Islet precursor cell (in vitro differentiated cells): ENCODE results near the gene CCDC170.
"Not testable (repeated sequence)": the region's sequence is repeated elsewhere in the genome, so short reads cannot be mapped to it uniquely, and the experiment has no call there.

Experiments
- DNase-seq: peaks from one replicate; pipeline ENCODE4 v3.0.0-alpha.2; 2018

The CCDC170 gene

DNA sequence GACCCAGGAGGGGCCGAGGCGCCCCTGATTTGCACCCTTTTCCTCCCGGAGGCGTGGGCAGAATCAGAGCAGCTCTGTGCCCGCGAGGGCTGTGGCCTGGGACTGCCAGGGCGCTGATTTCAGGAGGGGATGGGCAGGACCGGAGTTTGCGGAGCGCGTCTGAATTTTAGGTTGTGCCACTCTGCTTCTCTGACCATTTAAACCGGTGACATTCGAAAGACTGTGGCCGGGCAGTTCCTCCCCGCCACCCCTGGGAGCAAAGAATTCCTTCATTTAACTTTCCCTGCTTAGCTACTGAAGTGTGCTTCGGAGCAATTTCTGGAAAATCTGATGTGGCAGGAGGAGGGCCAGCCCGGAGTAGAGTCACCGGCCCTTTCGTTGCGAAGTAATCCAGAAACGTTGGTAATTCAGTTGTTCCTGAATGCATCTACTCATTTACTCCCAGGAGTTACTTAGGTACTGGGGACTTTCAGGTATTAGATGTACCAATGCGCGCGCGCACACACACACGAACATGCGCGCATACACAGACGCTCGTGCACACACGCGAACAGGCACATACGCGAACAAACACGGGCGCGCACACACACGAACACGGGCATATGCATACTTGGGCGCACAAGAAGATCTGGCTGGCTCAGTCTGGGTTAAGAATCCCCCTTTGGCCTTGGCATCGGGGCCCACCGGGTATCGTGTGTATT lies 568 bp downstream of the CCDC170 start:
- DNase-seq, result peak; percentile 55

DNA sequence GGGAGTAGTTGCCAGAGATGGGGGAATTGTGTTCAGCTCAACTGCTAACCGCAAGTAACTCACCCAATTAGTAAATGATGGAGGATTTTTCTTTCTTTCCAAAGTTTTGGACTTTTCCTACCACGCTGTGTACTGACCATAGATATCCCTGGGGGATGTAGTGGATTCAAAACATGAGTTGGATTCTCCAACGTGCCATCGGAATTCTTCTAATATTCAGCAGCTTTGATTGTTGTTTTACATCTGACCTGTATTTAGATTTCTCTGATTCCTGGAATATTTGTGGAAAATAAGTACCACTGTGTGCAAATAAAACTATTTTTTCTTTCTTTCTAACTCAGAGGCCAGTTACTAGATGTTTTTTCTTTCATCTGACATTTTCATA lies 1.1 kb downstream of the CCDC170 start:
- DNase-seq, result no peak

DNA sequence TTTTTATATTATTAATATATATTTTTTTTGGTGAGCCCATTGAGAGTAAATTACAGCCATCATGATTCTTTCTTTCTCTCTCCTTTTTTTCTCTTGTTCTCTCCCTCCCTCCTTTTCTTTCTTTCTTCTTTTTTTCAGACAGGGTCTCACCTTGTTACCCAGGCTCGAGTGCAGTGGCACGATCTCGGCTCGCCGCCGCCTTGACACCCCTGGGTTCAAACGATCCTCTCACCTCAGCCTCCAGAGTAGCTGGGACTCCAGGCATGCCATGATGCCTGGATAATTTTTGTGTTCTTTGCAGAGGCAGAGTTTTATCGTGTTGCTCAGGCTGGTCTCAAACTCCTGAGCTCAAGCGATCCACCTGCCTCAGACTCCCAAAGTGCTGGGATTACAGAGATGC lies 1.6 kb downstream of the CCDC170 start:
- no peak for DNase-seq

DNA sequence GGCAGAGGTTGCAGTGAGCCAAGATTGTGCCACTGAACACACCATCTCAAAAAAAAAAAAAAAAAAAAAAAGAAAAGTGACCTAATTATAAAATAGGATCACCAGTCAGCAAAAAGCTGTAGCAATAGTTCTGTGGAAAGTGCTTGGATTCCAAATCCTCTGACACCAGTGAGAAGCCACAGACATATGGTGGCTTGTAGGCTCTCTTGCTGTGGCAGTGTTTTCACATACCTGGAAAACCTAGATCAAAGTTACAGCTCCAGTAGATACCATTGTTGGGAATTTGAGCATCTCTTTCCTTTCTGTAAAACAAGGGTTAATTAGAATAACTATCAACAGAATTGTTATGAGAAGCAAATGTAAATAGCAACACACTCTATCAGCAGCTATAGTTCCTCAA lies 4.1 kb downstream of the CCDC170 start:
- DNase-seq, result no peak

DNA sequence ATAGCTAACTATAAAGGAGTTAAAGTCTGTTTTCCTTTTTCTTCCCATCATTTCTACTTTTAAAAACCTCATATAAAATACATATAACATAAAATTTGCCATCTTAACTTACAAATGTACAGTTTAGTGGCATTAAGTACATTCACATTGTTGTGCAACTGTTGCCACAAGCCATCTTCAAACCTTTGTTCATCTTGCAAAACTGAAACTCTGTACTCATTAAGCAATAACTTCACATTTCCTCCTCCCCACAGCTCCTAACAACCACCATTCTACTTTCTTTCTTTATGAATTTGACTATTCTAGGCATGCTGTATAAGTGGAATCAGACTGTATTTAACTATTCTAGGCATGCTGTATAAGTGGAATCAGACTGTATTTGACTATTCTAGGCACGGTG lies 4.5 kb downstream of the CCDC170 start:
- DNase-seq, result no peak

DNA sequence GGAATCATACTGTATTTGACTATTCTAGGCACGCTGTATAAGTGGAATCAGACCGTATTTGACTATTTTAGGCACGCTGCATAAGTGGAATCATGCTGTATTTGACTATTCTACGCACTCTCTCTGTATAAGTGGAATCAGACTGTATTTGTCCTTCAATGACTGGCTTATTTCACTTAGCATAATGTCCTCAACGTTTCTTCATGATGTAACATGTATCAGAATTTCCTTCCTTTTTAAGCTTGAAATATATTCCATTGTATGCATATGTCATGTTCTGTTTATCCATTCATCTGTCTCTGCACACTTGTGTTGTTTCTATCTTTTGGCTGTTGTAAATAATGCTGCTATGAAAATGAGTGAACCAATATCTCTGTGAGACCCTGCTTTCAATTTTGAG lies 5.7 kb downstream of the CCDC170 start:
- no peak for DNase-seq

DNA sequence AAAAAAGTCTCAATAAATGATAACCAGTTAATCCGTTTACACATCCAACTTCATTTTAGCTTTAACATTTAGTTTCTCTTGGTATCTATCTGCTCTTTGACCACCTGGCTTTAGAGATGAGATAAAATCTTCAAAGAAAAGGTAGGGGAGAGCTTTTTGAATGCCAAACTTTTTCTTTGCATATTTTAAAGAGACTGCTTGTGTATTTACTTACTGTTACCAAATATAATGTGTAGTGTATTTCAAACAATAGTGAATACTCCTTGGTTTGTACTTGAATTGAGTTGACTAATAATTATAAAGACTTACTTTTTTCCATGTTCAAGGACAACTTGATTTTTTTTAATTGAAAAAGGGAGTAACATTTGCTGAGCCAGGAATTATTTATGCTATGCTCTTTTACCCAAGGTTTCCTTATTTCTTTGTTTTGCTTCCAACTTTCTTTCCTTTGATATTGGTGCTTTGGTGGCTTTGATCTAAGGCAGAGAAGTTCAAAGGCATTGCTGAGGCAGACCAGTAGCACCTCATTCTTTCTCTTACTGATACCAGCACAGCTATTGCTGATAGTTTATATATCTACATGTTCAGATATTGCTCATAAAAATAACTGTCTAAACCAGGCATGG lies 7.8 kb downstream of the CCDC170 start:
- DNase-seq, result no peak

DNA sequence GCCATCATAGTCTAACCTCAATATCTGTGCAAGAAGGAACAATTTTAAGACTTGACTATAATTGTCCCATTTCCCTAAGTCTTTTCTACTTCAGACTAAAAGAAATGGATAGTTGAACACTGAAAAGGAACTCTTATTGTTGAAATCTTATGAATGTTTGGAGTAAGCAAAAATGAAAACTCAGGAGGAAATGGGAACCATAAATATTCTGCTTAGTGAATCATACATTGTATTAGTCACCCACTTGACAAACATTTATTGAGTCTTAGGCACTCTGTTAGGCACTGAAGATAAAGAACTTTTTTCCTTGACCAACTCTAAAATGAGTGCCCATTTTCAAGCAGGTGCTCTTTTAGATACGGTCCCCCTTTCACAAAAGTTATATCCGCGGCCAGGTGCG lies 8.7 kb downstream of the CCDC170 start:
- DNase-seq, result no peak

DNA sequence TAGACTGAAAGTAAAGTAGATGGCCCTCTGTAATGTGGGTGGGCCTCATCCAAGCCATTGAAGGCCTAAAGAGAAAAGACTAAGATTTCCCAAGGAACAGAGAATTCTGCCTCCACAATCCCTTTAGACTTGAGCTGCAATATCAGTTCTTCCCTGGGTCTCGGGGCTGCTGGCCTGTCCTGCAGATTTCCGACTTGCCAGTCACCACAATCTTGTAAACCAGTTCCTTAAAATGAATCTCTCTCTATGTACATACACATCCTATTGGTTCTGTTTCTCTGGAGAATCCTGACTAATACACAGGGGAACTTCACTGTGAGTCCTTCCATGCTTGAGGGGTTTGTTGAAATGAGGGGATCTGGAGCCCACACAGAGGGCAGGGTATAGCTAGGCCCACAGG lies 12.9 kb downstream of the CCDC170 start:
- DNase-seq, result no peak

DNA sequence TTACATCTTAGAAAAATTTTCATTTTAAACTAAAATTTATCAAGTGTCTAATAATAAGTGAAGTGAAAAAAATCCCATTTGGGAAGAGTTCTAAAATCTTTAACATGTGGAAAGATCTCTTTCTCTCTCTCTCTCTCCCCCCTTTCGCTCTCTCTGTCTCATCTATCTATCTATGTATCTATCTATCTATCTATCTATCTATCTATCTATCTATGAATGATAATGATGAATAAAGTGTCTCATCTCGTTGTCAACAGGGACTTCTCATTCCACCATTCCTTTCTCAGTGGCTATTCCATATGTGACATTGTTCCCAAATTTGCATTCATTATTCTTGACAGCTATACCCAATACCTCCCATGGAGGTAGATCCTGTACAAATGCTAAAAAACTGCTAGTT lies 15.2 kb downstream of the CCDC170 start:
- no peak for DNase-seq

DNA sequence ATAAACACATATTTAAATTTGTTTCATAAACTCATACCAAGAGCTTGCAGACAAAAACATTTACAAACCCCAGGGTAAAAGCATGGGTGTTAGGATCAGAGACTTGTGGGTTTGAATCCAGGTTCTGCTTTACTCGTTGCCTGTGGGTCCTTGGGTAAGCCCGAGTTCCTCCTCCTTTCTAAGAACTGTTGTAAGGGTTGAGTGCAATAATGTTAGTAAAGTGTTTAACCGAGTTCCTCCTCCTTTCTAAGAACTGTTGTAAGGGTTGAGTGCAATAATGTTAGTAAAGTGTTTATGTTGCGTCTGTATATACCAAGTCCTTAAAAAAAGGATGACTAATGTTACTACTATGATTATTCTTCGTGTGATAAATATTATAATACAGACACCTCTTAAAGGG lies 18.7 kb downstream of the CCDC170 start:
- DNase-seq, result no peak

DNA sequence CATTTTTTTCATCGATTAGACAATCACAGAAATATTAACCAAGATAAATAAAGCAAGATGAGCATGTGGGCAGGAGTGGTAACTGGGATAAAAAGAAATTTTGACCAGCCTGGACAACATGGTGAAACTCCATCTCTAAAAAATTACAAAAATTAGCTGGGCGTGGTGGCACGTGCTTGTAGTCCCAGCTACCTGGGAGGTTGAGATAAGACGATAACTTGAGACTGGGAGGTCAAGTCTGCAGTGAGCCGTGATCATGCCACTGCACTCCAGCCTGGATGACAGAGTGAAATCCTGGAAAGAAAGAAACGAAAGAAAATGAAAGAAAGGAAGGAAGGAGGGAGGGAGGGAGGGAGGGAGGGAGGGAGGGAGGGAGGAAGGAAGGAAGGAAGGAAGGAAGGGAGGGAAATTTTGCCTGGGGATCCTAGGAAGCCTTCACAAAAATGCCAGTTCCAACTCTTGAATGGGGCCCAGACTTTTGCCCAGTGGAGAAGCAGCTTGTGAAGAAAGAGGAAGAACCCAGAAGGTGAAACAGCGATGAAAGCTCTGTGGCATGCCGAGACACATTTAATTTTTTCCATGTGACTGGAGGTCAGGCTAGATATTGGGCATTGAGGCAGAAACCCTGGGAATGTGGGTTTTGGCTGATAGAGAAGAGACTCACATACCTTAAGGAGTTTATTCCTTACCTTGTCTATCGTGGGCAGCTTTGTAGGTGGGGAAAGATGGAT lies 20.3 kb downstream of the CCDC170 start:
- DNase-seq, result no peak

DNA sequence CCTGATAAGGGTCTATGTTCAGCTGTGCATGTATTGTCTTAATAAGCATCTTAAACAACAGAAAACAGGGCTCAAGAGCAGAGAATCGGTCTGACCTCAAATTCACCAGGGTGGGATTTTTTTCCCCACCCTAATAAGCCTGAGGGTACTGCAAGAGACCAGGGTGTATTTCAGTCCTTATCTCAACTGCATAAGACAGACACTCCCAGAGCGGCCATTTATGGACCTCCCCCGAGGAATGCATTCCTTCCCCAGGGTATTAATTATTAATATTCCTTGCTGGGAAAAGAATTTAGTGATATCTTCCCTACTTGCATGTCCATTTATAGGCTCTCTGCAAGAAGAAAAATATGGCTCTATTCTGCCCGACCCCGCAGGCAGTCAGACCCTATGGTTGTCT lies 25.2 kb downstream of the CCDC170 start:
- DNase-seq, result not testable (repeated sequence)

DNA sequence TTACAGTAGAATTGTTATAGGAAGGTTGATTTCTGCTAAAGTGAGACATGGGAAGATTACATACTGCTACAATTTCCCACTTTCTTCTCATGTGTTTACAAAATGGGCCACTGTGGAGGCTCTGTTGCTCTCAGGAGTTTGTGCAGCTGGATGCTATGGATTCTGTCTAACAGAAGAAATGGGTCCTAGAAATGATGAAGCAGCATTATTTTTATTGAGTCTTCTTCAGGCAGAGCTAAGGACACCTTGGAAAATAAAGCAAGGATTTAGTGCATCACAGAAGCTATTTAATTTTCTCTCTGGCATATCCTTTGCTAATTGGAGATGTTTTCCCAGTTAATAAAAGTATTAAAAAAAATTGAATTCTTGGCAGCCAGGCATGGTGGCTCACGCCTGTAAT lies 29.2 kb downstream of the CCDC170 start:
- no peak for DNase-seq

DNA sequence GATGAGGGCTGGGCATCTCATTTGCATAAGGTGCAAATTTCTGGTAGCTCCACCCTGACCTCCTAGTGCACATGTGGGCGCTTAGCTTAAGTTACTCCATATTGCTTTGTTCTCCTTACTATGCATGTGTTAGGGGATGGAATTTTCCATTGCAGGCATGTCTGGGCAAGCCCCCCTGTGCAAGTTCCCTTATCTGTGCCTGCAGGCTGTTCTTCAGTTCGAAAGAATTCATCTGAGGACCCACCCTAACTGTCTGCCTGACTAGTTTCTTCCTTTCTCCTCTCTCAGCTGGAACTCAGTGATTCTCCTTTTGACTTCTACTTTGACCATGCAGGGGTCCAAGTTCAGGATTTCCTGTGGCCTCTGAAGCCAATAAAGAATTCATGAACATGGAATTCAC lies 30.2 kb downstream of the CCDC170 start:
- no peak for DNase-seq

DNA sequence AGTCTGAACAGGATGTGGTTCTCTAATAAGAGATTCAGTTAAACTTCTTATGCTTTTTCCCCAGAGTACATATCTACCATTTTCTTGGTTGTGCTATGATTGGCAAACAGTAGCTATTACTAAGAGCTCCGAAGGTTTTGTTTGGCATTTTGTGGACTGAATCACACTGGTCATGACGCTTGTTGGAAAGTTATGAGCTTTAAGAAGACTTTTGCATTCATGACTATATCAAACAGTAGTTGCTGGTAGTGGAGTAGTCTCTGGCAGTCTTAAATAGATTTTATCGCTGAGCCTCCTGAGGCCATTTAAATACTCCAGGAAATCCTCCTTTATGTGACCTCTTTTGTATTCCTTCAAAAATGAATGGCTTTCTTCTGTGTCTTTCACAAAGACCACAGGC lies 40.8 kb downstream of the CCDC170 start:
- no peak for DNase-seq

DNA sequence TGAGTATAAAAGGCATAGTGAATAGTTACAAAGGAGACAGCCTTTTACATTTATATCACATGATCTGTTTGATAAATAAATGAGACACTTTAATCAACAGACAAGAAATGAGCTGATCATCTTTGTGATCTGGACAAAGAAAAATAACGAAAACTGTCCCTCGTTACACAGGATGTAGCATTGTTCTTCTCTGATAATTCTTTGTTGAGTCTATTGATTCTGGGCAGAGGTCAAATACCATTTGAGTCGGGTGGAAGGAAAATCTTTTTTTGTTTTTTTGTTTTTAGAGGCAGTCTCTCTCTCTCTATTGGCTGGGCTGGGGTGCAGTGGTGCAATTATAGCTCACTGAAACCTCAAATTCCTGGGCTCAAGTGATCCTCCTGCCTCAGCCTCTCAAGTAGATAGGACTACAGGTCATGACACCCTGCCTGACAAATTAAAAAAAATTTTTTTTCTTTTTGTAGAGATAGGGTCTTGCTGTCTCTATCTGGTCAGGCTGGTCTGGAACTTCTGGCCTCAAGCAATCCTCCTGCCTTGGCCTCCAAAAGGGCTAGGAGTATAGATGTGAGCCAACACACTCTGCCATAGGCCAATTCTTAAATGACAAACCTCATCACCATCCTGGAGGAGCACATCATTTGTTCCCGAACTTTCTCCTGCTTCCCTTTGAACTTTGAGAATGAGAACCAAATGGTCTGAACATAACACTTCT lies 41.8 kb downstream of the CCDC170 start:
- no peak for DNase-seq

DNA sequence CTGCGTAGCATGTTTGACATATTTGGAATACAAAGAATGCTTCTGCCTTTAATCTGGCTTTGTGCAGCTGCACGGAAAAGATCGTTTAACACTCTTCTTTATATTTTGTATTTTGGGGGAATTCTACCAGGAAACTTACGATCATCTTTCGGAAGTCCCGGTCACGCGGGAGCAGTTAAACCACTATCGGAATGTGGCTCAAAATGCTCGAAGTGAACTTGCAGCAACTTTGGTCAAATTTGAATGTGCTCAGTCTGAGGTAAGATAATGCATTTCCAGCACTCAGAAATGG lies 42.3 kb downstream of the CCDC170 start:
- DNase-seq, result no peak

DNA sequence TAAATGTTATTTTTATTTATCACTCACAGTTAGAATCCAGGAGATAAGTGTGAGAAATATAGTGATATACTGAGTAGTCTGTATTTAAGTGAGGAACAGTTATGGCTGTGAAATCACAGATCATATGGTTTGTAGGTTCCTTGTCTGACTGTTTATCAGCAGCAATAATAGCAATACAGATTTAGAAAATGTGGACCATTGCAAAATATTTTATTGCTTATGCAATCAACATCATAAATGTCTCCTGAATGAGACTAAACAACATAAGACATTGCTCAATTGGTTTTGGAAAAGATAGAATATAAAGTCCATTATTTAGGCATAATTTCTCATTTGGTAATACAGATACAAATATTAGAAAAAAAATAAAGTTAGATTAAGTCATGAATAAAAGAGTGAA lies 43.7 kb downstream of the CCDC170 start:
- DNase-seq, result no peak

DNA sequence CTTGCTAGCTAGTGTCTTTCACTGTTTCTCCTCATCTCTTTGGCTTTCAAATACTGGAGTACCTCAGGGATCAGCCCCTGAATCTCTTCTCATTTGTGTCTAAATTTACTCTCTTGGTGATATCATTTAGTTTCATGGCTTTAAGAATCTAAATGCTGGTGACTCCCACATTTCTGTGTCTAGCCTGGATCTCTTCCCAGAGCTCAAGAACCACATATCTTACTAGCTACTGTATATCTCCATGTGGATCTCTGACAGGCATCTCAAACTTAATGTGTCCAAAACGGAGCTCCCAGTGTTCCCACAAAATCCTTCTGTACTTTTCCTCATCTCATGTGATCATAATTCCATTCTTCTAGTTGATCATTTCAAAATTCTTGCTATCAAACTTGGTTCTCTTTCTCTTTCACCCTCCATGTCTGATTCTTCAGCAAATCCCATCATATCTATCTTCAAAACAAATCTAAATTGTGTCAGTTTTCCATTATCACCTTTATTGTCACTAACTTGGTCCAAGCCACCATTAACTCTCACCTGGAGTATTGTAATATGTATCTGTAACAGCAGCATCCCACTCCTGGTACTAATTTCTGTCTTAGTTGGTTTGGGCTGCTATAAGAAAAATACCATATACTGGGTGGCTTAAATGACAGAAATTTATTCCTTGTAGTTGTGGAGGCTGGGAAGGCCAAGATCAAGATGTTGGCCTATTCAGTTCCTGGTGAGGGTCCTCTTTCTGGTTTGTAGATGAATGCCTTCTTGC lies 45.9 kb downstream of the CCDC170 start:
- DNase-seq, result no peak

DNA sequence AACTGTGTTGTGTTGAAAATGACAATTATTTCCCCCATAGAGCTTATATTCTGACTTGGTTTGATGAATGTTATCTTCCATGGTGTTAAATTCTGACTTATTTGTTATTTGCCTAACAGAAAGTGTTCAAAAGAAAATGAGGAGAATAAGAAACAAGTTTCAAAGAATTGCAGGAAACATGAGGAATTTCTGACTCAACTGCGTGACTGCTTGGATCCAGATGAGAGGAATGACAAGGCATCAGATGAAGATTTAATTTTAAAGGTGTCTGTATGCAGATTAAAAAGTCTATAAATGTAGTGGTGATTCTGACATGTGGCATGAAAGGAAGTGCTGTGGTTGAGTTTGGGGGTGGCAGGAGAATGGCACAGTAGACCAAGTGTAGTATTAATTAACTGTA lies 50.6 kb downstream of the CCDC170 start:
- DNase-seq, result no peak

DNA sequence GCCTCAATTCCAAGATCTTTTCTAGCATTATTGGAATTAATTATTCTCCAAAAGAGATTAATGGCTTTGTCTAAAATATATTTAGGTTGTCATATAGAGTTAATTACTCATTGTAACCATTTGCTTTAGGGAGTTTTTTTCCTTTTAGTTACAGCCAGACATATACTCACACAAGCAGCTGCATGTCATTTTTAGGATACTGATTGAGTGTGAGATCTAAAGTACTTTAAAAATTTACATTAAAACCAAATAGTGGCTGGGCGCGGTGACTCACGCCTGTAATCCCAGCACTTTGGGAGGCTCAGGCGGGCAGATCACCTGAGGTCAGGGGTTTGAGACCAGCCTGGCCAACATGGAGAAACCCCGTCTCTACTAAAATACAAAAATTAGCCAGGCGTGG lies 51.1 kb downstream of the CCDC170 start:
- DNase-seq, result not testable (repeated sequence)

DNA sequence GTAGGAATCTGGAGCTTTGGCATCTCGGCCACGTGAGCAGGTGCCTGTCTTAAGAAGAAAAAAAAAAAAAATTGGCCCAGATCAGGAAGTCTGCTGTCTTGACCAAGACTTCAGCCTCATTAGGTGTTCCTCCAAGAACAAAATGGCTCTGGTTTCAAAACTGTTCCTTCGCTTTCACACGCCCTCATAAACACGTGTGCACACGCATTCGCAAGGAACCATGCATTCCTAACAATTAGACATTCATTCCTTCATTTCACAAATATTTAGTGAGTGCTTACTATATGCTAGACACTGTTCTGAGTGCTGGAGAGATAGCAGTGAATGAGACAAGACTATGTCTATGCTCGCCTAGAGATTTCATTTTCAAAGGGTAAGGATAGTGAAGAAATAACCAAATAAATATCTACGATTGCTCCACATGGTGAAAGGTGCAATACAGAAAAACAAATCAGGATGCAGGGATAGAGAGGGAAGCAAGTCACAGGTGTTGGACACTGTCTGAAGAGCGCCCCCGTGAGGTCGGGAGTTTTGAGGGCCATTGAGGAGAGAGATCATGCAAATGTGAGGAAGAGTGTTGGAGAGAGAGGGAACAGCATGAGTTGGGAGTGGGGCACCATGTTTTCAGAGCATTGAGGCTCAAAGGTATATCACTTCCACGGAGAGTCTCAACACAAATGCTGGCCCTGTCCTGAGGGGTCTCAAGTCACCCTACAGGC lies 53.3 kb downstream of the CCDC170 start:
- DNase-seq, result no peak
